GM18505 (cell line): ENCODE results near the gene METTL22.
"Not testable (repeated sequence)": the region's sequence is repeated elsewhere in the genome, so short reads cannot be mapped to it uniquely, and the experiment has no call there.

Experiments used
- ATAC-seq: cut with Tn5 transposase; IDR thresholded peaks from one replicate; pipeline ENCODE4 v1.9.1; 2021; ENCODE audit not compliant: unreplicated experiment
- POLR2A ChIP-seq: IDR thresholded peaks from 4 replicates; pipeline ENCODE4 v1.6.1; 2011; ENCODE audit warnings: borderline replicate concordance; ENCODE audit not compliant: insufficient read depth, insufficient read length; ENCODE audit errors: extremely low read depth

The METTL22 gene

DNA sequence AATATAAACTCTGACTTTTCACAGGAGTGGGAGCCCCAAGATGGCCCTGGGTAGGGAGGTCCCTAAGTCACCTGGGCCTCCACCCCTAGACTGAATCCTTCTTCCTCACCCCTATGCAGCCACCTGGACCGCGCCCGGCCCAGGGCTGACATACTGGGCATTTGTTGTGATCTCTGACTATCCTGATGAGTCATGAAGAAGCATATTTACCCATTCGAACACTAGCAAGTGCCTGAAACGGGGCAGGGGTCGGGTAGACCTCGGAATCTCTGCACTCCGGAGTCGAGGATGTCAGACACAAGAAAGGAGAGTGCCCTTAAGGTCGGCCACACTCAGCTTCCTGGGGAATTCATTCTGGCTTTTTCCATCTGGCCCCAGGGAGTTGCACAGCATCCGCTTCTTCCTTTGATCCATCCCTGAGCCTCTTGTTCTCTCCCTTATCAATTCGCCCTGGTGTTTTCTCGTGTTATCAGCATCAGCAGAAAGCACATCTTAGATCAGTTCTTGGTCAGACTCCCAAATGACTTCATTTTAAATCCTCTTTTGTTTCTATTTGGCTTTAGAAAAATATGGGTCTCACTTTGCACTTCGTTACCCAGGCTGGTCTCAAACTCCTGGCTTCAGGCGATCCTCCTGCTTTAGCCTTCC is 10.4 kb downstream of the METTL22 start:
- TF ChIP-seq POLR2A: no peak
- no peak for ATAC-seq

DNA sequence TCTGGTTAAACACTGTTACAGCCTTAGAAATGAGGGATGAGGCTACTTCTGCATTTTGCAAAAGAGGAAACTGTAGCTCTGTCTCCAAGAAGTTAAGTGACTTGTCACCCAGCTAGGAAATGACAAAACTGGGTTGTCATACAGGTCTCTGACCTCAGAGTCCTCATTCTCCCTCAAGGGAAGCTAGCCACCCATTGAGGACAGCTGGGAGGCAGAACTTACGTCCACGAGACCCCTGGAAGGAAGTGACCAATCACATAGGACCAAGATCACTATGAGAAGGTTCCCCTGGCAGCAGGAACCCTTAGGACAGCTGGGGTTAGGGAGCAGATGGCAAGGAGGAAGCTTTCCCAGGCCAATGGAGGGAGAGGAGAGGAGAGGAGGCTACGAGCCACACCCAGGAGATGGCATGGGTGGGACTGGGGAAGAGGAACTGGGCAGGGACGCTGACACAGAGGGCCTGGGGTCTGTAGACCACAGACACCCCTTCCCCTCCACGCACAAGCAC is 11.2 kb downstream of the METTL22 start:
- TF ChIP-seq POLR2A: no peak
- no peak for ATAC-seq

DNA sequence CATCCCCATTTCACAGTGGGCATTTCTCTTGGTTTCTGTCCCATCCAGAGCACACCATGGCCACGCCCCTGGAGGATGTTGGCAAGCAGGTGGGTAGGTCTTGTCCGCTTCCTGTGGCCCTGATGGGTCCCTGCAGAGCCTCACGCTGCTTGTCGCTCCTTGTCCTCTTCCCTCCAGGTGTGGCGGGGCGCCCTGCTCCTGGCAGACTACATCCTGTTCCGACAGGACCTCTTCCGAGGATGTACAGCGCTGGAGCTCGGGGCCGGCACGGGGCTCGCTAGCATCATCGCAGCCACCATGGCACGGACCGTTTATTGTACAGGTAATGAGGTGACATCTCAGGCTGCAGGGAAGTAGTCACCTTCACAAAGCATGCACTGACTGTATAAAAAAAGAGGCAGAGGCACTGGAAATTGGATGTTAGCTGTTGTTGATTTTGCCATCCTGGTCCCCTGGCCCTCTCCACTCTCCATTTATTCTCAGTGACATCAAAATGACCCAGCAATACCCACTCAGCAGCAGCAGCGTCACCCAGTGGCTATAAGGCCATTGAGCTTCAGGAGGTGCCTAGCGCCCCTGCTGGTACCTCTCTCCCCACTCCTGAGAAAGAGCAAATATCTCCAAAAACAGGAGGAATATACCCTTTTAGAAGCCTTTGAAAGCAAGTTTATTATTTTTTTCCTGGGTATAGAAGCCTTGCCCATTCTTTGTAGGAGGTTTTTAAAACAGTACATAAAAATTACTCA is 13.7 kb downstream of the METTL22 start:
- no peak for TF ChIP-seq POLR2A
- no peak for ATAC-seq

DNA sequence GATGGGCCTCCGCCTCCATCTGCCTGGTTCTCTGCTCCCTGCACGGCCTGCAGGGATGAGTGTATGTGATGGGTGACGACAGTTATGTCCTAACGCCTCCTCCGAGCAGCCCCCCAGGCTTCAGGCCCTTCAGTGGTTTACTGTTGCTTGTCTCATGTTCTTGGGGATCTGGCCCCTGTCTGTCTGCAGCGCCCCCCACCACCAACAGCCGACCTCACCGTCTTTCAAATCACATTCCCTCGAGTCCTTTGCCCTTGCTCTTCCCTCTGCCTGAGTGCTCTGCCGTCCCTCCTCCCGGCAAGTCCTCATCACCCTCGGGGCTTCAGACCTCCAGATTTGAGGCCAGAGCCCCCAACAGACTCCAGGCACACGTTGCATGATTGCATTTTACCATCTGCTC is 18.2 kb downstream of the METTL22 start:
- no peak for ATAC-seq
- TF ChIP-seq POLR2A: no peak

DNA sequence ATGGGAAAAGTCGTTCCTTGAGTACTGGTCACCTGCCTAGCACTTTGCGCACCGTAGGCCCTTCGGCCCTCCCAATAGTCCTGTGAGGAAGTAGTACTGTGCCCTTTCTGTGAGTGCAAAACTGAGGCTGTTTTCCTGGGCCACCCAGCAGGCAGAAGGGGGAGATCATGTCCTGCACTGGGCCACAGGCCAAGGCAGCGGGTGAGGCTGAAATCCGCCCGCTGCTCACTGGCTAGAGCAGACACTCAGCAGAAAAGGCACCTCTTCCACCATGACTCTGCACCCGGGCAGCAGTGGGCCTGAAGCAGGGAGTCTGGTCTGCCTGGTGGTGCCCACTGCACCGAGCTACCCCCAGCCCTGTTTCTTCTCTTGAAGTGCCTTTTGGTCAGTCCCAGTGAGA is 20.2 kb downstream of the METTL22 start:
- TF ChIP-seq POLR2A: no peak
- no peak for ATAC-seq

DNA sequence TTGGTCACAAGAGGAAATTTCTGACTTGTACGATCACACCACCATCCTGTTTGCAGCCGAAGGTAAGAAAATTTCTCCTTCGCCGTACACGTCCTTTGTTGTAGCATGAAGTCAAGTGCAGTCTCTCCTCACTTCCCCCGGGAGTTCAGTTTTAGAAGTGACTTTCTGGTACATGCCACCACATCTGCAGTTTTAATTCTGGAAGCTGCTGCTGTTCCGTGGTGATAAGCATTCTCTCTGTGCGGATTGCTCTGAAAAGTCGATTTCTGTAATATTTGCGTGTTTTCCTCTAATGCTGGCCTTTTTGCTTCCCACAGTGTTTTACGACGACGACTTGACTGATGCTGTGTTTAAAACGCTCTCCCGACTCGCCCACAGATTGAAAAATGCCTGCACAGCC is 20.6 kb downstream of the METTL22 start:
- no peak for TF ChIP-seq POLR2A
- ATAC-seq: no peak

DNA sequence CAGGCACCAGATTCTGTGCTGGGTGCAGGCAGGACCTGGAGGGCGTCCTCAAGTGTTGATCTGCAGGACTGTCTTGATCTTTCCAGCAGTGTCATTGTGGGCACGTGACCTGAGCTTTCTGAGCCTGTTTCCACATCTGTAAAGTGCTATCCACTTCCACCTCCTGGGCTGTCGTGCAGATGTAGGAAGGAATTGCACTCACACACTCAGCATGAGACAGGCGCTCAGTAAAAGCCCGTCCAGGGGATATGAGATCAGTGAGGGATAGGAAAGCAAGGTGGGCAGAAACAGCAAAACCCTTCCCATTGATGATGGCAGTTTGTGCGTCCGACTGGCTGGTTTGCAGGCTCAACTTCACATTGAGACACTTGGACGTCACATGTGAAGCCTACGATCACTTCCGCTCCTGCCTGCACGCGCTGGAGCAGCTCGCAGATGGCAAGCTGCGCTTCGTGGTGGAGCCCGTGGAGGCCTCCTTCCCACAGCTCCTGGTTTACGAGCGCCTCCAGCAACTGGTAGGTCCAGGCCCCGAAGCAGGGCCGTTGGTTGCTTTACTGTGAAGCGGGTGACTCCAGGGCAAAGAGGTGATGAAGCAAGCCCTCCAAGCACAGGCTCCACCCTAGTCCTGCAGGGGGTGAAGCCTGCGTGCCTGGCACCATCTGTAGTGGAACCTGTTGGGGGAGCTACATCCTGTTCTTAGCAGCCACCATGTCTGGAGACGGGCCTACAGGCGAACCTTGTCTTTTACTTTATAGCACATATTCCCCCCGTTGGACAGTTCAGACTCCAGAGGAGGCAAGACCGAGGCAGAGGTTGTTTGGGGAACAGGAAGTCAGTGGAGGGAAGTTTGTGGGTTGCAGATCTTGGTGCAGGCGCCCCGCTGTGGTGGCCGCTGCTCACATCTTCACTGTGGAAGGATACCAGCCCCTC is 23.0 kb downstream of the METTL22 start:
- TF ChIP-seq POLR2A: no peak
- no peak for ATAC-seq

DNA sequence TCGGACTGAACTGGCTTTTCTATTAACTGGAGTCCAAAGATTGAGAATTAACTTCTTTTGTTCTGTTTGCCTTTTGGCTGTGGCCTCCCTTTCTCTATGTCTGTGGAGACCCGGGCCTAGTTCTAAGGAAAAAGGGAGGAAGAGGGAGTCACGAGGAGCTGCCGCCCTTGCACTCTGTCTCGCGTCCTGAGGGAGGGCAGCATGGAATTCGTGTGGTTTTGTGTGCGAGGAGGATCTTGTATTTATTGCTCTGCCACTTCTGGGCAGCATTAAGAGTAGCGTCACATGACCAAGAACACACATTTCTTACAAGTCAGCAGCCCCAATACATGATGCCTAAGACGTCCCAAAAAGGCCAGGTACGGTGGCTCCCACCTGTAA is 23.6 kb downstream of the METTL22 start:
- no peak for TF ChIP-seq POLR2A
- no peak for ATAC-seq

DNA sequence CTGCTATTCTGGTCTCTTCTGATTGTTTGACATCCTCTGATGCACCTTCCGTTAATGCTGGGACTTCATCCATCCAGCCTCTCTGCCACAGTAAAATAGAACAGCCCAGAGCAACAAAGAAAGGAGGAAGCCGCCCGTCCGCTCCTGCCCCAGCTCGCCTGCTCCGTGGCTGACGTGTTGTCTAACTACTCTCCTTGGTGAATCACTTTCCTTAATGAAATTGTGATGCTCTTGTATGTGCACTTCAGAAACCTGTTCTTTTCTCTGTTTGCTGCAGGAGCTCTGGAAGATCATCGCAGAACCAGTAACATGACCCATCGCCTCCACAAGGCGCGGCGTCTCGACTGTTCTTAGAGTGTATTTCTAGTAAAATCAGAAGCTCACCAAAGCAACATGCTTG is 24.3 kb downstream of the METTL22 start:
- ATAC-seq: no peak

DNA sequence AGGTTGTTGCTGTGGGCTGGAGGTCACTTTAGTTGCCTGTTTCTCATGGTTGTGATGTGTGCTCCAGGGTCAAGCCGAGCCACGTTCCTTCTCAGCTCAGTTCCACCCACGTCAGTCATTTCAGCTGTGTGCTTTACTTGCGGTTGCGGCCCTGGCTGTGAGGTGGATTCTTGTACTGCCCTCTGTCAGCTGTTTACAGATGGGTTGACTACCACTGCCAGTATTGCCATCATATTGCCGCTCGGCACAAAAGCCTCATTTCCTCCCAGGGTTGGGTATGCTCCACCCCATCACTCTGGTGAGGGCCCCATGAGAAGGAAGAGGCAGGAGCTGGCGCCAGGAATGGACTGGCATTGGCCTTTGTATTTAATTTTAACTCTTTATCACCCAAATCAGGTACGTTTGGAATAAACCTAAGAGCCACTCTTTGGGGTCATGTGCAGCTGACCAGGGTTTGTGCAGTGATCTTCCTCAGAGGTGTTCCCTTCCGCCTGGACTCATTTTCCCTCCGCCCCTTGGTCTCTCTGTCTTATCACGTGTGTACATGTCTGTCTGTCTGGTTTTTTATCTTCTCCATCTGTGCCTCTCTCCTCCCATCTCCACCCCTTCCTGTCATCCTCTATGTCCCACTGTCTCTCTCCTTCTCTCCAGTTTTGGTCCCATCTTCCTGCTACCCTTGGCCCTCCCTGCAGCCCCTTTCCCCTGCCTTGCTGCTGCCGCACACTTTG is 25.0 kb downstream of the METTL22 start:
- TF ChIP-seq POLR2A: no peak
- ATAC-seq: no peak

More for the DNA sequence above, 24.3 kb downstream of the METTL22 start:
- TF ChIP-seq POLR2A: no peak

DNA sequence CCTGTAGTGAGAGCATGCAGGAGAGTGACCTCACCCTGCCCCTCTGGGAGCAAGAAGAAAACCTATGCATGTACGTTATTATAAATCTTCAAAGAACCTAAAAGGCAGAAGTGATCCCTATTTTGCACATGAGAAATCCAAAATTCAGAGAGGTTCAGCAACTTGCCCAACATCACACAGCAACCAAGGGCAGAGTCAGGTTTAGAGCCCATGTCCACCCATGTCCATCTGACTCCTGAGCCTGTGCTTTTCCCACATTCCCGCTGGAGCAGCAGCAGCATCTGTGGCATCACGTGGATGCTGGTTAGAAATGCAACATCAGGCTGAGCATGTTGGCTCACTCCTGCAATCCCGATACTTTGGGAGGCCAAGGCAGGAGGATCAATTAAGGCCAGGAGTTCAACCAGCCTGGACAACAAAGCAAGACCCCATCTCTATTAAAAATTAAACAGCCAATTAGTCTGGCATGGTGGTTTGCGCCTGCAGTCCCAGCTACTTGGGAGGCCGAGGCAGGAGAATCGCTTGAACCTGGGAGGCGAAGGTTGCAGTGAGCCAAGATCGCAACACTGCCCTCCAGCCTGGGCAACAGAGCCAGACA is 26.3 kb downstream of the METTL22 start:
- ATAC-seq: no peak
- TF ChIP-seq POLR2A: no peak

DNA sequence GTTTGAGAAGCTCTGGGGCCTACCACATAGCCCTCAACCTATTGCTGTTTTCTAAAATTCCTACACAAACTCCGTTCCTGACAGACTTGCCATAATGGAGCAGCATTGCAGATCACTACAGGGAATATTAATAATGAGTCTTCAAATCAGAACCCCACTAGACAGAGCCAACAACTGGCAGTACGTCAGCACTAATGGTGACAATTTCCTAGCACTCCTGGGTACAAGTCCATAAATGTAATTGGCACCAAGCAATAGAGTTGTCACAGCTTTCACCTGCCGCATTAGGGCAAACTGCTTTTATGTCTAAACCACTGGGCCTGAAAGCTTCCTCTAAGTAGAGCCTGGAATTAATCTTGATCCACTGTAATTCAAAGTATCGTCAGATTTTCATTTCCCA is 27.4 kb downstream of the METTL22 start:
- TF ChIP-seq POLR2A: no peak
- ATAC-seq: no peak

DNA sequence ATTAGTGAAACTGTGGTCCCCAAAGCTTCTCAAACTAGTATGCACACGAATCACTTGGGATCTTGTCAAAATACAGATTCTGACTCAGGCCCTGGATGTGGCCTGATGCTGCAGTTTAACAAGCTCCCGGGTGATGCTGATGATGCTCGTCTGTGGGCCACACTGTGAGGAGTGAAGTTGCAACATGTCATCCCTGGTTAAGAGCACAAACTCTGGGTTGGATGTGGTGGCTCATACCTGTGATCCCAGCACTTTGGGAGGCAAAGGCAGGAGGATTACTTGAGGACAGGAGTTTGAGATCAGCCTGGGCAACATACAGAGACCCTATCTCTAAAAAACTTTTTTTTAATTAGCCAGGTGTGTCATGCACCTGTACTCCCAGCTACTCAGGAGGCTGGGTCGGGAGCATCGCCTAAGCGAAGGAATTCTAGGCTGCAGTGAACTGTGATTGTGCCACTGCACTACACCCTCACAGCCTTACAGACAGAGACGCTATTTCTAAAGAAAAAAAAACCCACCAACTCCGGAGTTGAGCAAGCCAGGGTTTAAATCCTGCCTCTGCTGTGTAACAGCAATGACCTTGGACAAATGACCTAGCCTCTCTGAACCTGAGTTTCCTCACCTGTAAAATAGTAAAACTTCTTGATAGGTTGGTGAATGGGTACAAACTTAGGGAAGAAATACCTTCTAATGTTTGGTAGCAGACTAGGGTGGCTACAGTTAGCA is 28.5 kb downstream of the METTL22 start:
- no peak for ATAC-seq
- TF ChIP-seq POLR2A: no peak

DNA sequence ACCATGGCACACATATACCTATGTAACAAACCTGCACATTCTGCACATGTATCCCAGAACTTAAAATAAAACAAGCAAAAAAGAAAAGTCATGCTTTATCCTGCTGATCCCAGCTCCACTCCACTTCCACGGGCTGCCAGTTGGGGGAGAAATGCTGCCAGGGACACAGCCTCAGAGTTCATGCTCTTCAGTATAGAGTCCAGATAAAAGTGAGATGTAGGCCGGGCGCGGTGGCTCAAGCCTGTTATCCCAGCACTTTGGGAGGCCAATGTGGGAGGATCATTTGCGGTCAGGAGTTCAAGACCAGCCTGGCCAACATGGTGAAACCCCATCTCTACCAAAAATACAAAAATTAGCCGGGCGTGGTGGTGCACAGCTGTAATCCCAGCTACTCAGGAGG is 30.5 kb downstream of the METTL22 start:
- not testable (repeated sequence) for ATAC-seq
